HepG2 (cell line): ENCODE results near the gene PIM1.

Experiments
- FOSL2 ChIP-seq: sonication (generic); formaldehyde crosslinking; IDR thresholded peaks from 2 replicates; pipeline ENCODE4 v1.4.0; 2020; ENCODE audit warnings: missing genetic modification reagents
- MED1 ChIP-seq: sonication (generic); formaldehyde crosslinking; IDR thresholded peaks from 2 replicates; pipeline ENCODE4 v1.4.0; 2020; ENCODE audit warnings: missing genetic modification reagents
- POLR2A ChIP-seq, 2 experiments: IDR thresholded peaks; 2 replicates each; pipeline ENCODE4 v1.6.1; 2011; ENCODE audit warnings: low read depth in 2 of 2, low read length in 2 of 2, mild to moderate bottlenecking in 1 of 2, moderate library complexity in 1 of 2; ENCODE audit not compliant: insufficient read depth in 1 of 2
- ZNF143 ChIP-seq: sonication (generic); formaldehyde crosslinking; IDR thresholded peaks from 2 replicates; pipeline ENCODE4 v1.4.0; 2020; ENCODE audit warnings: missing genetic modification reagents
- TF ChIP-seq, protein P1 (sequence below): sonication (generic); formaldehyde crosslinking; IDR thresholded peaks from 2 replicates; pipeline ENCODE4 v1.5.0; 2020; ENCODE audit warnings: mild to moderate bottlenecking, missing genetic modification reagents, moderate library complexity

DNA sequence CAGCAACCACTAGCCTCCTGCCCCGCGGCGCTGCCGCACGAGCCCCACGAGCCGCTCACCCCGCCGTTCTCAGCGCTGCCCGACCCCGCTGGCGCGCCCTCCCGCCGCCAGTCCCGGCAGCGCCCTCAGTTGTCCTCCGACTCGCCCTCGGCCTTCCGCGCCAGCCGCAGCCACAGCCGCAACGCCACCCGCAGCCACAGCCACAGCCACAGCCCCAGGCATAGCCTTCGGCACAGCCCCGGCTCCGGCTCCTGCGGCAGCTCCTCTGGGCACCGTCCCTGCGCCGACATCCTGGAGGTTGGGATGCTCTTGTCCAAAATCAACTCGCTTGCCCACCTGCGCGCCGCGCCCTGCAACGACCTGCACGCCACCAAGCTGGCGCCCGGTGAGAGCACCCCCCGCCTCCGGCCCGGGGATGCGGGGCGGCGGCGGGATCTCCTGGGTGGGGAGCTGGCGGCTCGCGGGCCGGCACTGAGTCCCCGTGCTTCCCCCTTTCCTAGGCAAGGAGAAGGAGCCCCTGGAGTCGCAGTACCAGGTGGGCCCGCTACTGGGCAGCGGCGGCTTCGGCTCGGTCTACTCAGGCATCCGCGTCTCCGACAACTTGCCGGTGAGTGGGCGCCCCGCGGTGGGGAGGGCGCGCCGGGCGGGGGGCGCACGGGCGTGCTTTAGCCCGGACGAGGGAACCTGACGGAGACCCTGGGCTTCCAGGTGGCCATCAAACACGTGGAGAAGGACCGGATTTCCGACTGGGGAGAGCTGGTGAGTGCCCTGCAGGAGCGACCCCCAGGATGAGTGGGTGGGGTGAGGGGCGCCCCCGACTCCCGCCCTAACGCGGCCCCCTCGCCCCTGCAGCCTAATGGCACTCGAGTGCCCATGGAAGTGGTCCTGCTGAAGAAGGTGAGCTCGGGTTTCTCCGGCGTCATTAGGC, 585 bp downstream of the PIM1 start:
- peak in 1 of 2 experiments; percentile 19; a peak in 2 of 4 replicates for TF ChIP-seq POLR2A (IDR thresholded peaks at IDR 0.05; ENCODE audit: insufficient read depth in 1 of 2, low read depth in 2 of 2, low read length in 2 of 2)
- peak; percentile 56 for TF ChIP-seq MED1 (CRISPR knock-in tag)
- TF ChIP-seq ZNF143 (CRISPR knock-in tag): no peak
- TF ChIP-seq FOSL2 (CRISPR knock-in tag): no peak
- TF ChIP-seq, protein P1, sequence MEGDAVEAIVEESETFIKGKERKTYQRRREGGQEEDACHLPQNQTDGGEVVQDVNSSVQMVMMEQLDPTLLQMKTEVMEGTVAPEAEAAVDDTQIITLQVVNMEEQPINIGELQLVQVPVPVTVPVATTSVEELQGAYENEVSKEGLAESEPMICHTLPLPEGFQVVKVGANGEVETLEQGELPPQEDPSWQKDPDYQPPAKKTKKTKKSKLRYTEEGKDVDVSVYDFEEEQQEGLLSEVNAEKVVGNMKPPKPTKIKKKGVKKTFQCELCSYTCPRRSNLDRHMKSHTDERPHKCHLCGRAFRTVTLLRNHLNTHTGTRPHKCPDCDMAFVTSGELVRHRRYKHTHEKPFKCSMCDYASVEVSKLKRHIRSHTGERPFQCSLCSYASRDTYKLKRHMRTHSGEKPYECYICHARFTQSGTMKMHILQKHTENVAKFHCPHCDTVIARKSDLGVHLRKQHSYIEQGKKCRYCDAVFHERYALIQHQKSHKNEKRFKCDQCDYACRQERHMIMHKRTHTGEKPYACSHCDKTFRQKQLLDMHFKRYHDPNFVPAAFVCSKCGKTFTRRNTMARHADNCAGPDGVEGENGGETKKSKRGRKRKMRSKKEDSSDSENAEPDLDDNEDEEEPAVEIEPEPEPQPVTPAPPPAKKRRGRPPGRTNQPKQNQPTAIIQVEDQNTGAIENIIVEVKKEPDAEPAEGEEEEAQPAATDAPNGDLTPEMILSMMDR: peak; percentile 19
